HL-60 (cell line): ENCODE results near the gene OVCH2.

Experiments
- CTCF ChIP-seq: IDR thresholded peaks from one replicate; pipeline ENCODE4 v1.5.1; 2011; ENCODE audit warnings: low read length, control low read depth, inconsistent platforms; ENCODE audit not compliant: insufficient read depth
- POLR2AphosphoS5 ChIP-seq: IDR thresholded peaks from 2 replicates; pipeline ENCODE4 v1.6.1; 2012; ENCODE audit warnings: low read depth
- REST ChIP-seq: IDR thresholded peaks from 2 replicates; pipeline ENCODE4 v1.6.1; 2012; ENCODE audit warnings: low read depth; ENCODE audit not compliant: insufficient replicate concordance

- TF ChIP-seq CTCF (no peak), REST (no peak), POLR2AphosphoS5 (no peak)
These were observed 15.6 kb downstream of the OVCH2 start for GRCh38 chr11:7690648-7691047.
